HG02870 (cell line): Measurements from ENCODE around the gene NDNF.
A peak's percentile ranks its signal among the peaks of the same experiment; 100 is the strongest.

Experiments
- ATAC-seq: cut with Tn5 transposase; IDR thresholded peaks from one replicate; pipeline ENCODE4 v1.9.1; 2021; ENCODE audit warnings: mild to moderate bottlenecking, moderate library complexity; ENCODE audit not compliant: unreplicated experiment

Gene NDNF

GRCh38 chr4:121070696-121071639, 1.4 kb downstream of the NDNF start:
- ATAC-seq, result no peak

DNA sequence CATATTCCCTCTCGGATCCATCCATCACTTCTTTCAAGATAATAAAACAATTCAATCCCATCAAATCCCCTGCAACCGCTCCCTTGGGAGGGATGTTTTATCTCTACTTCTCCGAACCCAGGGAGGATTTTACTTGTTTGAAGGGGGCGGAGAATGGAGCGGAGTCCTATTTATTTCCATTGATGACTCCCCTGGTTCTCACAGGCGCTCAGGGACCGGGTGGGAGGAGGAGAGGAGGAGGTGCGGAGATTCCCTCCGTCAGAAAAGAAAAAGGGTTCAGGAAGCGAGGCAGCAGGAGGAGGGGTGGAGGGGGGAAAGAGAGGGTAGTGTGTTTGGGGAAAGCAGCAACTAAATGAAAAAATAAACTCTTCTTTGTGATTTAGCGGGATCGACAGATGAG, 2.1 kb downstream of the NDNF start:
- no peak for ATAC-seq

DNA sequence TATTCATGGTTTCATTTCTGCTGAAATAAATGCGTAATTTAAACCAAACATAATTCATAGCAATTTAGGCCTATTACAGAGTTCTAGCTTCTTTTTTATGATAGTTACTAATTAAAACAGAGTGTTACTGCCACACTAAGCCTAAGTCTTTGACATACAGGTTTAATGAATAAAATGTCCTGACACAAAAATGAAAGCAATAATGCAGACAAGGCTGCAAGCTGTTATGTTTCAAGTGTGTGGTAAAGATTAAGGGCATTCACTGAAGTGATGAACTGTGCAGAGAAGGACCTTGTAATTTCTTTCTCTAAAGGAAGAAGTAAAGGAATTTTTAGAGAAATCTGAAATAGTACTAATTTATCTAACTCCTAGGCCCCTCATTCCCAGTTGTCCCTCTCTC, 2.9 kb downstream of the NDNF start:
- ATAC-seq, result no peak

DNA sequence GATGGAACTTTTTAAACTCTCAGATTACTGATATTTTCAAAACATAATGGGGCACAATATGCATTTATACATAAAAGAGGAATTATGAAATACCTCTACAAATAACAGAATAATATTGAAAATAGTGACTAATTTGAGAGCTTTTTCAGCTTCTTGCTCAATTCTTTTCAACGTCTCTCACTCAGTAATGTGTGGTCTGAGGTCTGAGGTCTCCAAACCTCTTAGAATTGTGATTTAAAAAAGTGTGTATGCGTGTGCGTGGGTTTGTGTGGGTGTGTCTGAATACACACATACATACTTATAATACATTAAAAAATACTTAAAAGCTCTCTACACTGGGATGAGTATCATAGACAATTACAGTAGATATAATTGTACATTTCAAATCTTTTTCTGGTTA, 7.9 kb downstream of the NDNF start:
- no peak for ATAC-seq

DNA sequence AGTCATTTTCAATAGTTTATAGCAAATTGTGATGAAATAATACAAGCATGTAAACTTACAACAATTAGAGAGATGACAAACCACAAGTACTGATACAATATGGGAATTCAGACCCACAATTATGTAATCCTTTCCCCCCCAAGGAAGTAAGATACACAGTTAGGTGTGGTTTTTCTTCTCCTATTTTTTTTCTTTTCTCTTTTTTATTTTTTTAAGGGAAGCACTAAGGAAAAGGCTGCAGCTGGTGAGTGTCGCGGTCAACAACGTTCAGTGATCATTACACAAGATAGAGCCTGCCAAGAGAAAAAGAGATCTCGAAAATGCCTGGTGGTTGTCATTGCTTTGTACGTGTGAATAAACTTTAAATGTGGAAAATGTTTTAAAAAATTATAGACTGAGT, 9.8 kb downstream of the NDNF start:
- no peak for ATAC-seq

GRCh38 chr4:121061861-121062260, 10.5 kb downstream of the NDNF start:
- ATAC-seq, result no peak

DNA sequence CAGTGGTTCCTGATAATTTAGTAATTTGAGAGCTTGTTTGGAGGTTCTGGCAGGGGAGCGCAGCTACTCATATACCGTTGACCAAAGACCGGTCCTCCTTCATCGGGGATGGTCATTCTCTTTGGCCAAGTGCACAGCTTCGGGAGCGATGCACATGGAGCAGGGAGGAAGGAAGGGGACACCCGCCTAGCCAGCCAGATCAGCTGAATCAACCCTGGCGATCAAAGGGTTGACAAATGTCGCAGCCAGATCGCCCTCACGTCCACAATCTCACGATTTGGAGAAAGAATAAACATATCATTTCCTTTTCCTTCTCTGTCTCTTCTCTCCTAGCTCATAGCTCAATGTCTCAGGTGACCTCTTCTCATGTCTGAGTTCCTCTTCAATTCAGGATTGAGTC, 11.1 kb downstream of the NDNF start:
- no peak for ATAC-seq

GRCh38 chr4:121057466-121057922, 14.8 kb downstream of the NDNF start:
- no peak for ATAC-seq

GRCh38 chr4:121056066-121056465, 16.3 kb downstream of the NDNF start:
- ATAC-seq, result no peak

GRCh38 chr4:121054373-121054772, 18.0 kb downstream of the NDNF start:
- no peak for ATAC-seq

GRCh38 chr4:121053601-121054143, 18.7 kb downstream of the NDNF start:
- ATAC-seq, result no peak

DNA sequence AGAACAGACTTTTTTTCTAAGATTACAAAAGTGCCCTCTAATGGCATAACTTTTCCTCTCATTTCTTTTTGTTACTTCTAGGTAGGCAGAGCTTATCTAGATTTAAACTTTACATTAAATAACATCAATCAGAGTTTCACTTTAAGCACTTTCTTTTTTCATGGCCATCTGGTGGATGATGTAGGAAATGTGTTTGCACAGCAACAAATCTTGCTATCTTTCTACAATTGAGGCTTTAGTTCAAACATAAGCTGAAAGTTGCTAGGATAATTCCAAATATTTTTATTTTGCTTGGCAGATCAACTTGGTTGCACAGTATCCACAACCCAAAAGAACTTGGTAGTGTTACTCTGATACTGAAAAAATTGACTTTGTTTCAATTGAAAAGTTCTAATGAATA, 22.0 kb downstream of the NDNF start:
- no peak for ATAC-seq

DNA sequence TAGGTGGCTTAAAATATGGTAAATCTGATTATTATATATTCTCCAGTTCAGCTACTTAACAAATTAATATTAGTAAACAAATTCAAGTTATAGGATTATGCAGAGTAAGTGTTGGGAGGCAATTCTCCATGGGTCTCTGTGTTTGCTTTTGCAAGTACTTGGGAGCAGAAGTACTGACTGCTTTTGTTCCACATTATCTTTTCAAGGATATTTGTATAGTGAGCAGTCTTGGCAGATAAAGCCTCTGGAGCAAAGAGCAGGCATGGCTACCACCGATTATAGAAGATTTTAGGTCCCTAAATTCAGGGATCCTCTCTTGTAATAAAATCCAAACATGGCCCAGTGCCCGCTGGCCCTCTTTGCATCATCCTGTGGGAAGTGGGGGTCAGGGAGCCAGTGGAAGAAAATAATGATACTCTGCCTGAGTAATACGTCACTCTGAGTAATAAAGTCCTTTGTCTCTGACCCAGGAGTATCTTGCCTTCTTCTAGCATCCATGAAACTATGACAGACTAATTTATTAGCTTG, 23.2 kb downstream of the NDNF start:
- no peak for ATAC-seq

GRCh38 chr4:121048165-121048564, 24.2 kb downstream of the NDNF start:
- ATAC-seq, result no peak

DNA sequence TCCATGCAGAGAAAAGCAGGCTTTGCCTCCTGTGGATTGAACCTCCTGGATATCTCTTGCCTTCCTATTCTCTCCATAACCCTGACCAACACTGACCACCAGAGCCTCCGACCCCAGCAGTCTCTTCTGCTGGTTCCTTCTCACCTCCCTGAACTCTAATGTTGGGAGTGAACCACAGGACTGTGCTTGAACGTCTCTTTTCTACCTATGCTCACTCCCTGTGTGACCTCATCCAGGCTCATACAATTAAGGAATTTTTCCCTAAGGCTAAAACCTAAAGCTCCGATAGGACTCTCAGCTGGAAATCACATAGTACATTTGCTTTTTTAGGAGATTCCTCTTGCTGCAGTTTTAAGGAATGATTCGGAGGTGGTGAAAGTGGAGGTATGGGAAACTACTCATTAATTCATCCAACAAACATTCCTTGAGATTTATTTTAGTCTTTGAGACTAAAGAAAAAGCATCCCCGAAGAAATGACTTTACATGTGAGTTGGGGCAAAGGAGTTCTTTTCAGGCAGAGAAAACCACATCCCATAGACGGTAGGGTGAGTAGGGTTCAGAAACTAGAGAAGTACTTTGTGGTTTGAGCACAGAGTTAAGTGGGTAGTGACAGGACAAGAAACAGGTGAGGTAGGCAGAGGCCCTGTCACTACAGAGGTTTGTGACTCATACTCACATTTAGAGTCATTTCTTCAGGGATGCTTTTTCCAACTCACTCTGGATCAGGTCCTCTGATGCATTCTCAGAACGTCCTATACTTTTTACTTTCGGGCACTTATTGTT, 30.8 kb downstream of the NDNF start:
- peak; percentile 98 for ATAC-seq

- ATAC-seq, result no peak
Measured at GRCh38 chr4:121034017-121034416, 38.3 kb downstream of the NDNF start.

GRCh38 chr4:121030711-121031110, 41.6 kb downstream of the NDNF start:
- ATAC-seq, result no peak

- no peak for ATAC-seq
Measured at GRCh38 chr4:121030131-121030530, 42.2 kb downstream of the NDNF start.

DNA sequence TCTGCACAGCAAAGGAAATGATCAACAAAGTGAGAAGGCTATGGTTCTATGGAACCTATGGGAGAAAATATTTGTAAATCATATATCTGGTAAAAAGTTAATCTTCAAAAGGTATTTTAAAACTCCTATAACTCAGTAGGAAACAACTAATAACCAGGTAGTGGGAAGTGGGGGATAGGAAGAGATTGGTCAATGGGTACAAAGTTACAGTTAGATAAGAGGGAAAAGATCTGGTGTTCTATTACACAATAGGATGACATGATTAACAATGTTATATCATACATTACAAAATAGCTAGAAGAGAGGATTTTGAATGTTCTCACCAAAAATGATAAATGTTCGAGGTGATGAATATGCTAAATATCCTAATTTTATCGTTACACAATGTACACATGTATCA, 46.3 kb downstream of the NDNF start:
- no peak for ATAC-seq

- no peak for ATAC-seq
Measured at GRCh38 chr4:121025540-121025939, 46.8 kb downstream of the NDNF start.

GRCh38 chr4:121018543-121018942, 53.8 kb downstream of the NDNF start:
- no peak for ATAC-seq
